Vagina (tissue), 2 donors: Measurements from ENCODE around the gene ZNF543.

ENCODE experiments used
- CTCF ChIP-seq, 3 experiments: fragments of 450-650 bp in 2 of 3; fragments of 200-600 bp in 1 of 3; sonication (generic) in 1 of 3; IDR thresholded peaks; one replicate each; pipeline ENCODE4 v1.5.1; 2017 to 2019; ENCODE audit warnings: antibody characterized with exemption in 3 of 3, mild to moderate bottlenecking in 2 of 3, moderate library complexity in 2 of 3
- POLR2A ChIP-seq, 2 donors: fragments of 450-650 bp; IDR thresholded peaks; one replicate each; pipeline ENCODE4 v1.6.1; 2017; ENCODE audit warnings: antibody characterized with exemption in 2 of 2, mild to moderate bottlenecking in 2 of 2, moderate library complexity in 2 of 2
- POLR2AphosphoS5 ChIP-seq, 2 donors: sonication (generic); formaldehyde crosslinking; IDR thresholded peaks; one replicate each; pipeline ENCODE4 v1.9.0; 2017; ENCODE audit warnings: antibody characterized with exemption in 2 of 2, mild to moderate bottlenecking in 2 of 2, low read depth in 1 of 2; ENCODE audit not compliant: insufficient read depth in 1 of 2

- TF ChIP-seq CTCF (IDR thresholded peaks at IDR 0.05) (no peak), POLR2A (IDR thresholded peaks at IDR 0.05) (no peak), POLR2AphosphoS5 (IDR thresholded peaks at IDR 0.05; ENCODE audit: insufficient read depth in 1 of 2, low read depth in 1 of 2) (no peak)
These were observed 39.3 kb upstream of the ZNF543 start for GRCh38 chr19:57280962-57281400.
